Tongue (tissue), 2 donors: ENCODE data around the gene EFCAB6. TPM values are rescaled to one million over a fixed set of nuclear protein-coding genes. Genes with fewer than 3 reads are reported as not detected.
A peak's percentile ranks its signal among the peaks of the same experiment; 100 is the strongest.

ENCODE experiments used
- DNase-seq: peaks from one replicate; pipeline ENCODE4 v3.0.0-alpha.2; 2015
- total RNA-seq: library from RNA; depleted of rRNA; stranded (reverse); fragments of >200 nt; gene quantifications from one replicate; pipeline ENCODE4 v1.2.3, GENCODE V29; 2014

EFCAB6 gene
- total RNA-seq, 1 donor from 2014 or later = 4.7 TPM

DNA sequence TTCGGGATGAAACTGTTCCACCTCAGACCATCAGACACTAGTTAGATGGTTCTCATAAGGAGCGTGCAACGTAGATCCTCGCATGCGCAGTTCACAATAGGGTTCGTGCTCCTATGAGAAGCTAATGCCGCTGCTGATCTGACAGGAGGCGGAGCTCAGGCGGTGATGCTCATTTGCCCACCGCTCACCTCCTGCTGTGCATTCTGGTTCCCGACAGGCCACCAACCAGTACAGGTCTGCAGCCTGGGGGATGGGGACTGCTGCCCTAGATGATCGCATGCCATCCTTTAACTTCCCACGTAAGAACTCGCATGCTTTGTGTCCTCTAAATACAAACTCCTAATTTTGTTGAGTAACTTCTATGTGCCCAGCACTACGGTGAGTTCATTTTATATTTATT lies 62.6 kb downstream of the EFCAB6 start:
- no peak for DNase-seq

DNA sequence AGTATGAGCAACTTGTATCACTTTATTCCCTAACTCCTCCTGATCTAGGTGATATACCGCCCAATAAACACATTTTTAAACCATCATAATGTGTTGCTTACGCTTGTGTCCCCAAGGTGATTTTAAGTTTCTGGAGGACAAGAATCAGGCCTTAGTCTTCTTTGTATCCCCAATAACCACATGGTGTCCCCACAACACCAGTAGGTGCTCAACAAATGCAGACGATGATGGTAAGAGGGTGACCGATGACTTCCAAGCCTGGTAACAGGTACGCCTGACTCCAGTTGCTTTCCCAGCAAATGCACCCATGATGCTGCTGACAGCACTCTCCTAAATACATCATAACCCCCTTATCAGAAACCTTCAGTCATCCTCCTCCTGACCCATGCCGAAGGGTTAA lies 64.2 kb downstream of the EFCAB6 start:
- no peak for DNase-seq

DNA sequence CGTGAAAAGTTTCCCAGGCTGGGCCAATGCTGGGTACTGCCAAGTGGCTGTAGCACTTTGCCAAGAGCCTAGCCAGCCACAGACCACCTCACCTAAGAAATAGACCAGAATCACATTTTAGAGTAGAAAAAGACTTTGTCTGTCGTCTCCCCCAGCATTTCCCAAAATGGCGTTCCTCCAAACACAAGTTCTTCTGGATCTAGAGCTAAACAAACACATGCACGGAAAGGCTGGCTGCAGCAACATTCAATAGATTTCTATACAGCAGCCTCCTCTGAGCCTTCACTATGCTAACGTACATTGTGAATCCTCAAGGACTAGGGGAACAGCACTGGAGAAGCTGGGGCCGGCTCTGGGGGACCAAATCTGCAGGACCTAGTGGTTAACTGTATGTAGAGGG lies 65.0 kb downstream of the EFCAB6 start:
- no peak for DNase-seq

DNA sequence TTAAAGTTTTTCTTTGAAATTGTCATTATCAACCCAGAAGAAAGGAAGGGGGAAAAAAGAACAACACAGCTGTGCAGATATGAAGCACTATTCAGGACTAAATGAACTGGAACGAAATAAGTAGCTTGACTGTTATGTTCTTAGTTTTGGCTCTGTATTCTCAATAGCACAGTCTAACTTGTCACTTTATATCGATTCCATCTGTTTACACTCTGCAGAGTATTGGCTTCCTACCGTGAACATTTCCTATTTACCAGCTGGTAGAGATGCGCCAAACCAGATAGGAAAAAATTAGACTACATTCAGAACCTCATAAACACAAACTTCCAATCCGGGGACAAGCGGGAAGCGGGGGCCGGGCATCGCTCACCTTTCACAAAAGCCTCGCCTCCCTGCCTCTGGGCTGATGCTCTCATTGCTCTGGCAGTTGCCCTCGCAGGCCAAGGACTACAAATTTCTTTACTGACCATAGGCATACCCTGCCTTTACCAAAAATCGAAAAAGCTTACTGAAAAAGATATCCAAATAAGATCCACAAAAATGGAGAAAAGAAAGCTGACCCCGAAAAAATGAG lies 66.2 kb downstream of the EFCAB6 start:
- DNase-seq = peak; percentile 48

DNA sequence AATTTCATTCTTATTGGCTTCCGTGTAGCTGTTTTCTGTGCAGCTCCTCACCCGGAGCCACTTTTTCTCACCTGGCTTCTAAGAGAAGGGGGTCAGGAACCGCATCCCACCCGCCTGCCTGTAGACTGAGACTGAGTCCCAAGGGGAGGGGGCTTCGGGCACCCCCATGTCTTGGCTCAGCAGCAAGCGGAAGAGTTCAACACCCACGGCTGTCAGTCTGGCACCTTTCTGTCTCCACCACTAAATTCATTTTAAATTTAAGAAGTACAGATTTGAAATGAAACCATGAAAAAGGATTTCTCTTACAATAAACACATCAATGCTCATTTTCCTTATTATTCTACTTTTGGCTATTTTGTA lies 66.7 kb downstream of the EFCAB6 start:
- no peak for DNase-seq

DNA sequence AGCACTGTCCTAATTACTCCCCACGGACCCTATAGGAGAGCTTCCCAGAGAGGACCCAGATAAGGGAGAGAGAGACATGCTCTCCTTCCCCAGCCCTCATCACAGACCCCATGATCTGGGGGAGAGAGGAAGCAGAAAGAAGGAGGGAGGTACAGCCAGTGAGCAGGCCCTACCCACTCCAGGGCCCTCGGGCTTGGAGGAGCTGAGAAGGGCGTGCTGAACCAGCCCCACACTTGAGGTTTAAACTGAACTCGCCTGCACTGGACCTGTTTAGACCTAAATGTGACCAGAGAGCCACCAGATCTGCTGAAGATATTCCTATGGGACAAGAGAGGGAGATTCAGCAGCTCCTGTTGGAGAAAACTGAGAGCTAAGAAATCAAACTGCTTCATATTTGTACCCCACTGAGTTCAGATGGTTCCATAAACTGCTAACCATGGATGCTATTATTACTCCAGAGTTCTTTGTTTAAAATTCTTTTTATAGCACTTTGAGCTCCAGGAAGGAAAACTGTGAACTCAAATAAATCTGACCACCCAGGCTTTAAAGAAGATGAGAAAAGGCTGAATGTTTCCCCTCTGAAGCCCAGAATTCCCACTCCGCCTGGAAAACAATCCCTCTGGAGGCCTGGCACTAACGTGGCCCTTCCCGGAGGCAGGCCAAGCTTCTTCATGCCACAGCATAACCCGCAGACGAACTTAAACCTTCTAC lies 67.2 kb downstream of the EFCAB6 start:
- peak; percentile 28 for DNase-seq

DNA sequence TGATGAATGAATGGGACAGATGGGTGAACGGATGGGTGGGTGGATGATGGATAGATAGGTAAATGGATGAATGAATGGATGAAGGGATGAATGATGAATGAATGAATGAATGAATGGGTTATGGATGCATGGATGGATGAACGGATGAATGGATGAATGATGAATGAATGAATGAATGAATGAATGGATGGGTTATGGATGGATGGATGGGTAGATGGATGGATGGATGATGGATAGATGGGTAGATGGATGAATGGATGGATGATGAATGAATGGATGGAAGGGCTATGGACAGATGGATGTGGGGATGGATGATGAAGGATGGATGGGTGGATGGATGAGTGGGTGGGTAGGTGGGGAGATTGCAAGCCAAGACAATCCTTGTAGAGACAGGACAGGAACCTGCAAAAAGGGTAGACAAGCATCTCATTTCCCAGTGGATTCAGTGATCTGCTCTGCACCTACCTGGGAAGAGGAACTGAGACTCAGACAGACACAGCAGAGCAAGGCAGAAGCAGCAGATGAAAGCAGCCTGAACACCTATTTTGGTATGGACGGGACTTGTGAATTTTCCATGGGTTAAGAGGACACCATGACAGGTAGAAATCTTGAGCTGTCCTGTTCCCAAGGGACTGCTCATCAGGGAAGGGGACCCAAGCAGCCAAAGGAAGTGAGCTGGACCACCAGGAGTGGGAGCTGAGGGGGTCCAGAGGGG lies 68.0 kb downstream of the EFCAB6 start:
- no peak for DNase-seq

DNA sequence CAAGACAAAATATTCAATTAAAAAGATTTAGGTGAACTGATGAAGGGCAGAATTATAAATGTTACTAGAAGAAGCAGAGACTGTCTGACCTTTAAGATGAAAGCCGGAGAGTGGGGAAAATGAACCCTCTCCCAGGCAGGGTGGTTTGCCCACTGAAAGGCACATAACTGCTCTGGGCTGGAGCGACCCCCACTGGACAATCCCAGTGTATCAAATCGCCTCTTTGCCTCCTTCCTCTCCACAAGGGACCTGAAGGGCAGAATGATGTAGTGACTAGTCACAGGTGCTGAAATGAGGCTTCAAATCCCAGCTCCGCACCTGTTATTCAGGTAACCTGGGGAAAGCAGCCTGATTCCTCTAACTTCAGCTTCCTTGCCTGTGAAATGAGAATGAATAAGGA lies 69.0 kb downstream of the EFCAB6 start:
- DNase-seq = no peak

DNA sequence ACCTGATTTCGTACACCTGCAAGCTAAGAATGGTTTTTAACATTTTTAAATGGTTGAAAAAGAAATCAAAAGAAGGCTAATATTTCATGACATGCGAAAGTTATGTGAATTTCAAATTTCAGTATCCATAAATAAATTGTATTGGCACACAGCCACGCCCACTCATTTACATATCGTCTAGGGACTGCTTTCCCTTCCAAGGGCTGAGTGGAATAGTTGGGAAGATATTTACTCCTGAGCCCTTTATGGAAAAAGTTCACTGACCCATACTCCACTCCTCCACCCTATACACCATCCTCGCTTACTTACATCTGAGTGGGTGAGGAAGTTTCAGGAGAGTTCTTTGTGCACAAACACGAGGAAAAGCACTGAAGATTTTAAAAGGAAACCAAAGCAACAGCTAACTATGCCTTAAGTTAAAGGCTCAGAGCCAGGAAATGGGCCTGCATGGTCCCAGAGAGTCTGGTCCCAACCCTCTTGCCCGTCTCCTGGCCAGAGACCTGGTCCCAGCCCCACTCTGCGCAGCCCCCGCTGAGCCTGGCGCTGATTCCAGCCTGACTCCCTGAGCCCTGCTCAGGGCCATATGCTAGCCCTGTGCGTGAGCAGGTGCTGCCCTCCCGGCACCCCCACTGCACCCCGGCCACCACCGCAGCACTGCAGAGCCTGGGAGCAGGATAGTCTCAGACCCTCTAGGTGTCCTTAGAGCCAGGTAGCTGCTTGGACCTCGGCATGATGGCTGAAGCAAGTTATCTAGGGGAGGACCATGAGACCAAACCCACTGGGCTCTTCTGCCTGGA lies 69.8 kb downstream of the EFCAB6 start:
- no peak for DNase-seq

DNA sequence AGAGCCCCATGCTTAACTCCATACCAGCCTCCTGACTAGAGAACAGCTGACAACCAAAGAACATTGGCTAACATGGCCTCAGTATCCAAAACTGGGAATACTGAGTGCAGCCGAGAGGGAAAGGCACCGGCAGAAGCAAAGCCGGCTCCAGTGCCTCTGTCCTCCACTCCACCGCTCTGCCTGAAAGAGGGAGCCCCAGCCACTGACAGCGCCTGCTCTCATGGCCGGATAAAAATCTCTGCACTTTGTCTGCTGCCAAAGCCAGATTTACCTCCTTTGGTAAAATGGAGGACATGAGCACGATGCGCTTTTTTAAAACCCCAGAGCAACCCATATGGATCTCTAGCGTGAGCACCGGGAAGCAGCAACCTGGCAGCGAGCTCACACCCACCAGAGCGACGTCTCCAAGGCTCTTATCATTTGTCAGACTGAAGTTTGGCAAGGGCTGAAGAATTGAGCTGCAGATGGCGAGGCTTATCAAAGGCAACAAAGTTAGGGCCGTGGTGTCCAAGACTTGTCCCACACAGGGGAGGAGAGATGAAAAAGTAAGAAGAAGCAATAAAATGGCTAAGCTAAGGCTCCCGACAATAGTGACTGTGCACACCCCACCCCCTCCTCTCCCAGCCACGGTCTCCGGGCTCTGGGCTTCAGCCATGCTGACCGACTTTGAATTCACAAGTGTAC lies 71.4 kb downstream of the EFCAB6 start:
- DNase-seq = peak; percentile 20

DNA sequence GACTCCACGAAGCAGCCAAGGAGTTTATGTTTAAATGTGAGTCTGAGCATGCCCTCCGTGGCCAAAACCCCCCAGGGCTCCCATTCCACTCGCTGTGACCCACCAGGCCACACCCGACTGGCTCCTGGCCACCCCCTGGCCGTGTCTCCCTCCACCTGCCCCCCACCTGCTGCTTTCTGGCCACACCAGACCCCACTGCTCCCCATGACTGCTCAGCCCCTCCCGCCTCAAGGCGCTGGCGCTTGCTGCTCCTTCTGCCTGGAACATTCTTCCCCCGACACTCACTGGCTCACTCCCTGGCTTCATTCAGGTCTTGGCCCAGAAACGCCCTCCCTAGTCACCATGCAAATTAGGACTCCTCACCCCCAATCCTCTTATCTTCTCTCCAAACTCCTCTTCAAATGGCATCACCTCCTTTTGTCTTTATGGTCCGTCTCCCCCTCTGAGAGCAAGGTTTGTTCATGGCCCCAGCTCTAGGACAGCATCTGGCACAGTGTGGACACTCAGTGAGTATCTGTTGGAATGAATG lies 72.2 kb downstream of the EFCAB6 start:
- no peak for DNase-seq

DNA sequence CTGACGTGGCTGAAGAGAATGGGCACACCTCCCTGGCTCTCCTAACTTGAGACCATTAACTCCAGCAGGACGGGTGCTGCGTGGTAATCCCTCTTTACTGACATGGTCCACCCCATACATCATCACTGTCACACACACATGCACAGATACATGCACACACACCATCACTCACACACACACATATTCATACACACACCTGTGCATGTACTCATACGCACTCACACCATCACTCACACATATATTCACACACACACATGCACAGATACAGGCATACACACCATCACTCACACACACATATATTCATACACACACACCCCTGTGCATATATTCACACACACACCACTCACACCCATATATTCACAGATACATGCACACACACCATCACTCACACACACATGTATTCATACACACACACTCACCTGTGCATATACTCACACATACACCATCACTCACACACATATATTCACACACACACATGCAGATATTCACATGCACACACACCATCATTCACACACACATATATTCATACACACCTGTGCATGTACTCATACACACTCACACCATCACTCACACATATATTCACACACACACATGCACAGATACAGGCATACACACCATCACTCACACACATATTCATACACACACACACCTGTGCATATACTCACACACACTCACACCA lies 74.8 kb downstream of the EFCAB6 start:
- no peak for DNase-seq

DNA sequence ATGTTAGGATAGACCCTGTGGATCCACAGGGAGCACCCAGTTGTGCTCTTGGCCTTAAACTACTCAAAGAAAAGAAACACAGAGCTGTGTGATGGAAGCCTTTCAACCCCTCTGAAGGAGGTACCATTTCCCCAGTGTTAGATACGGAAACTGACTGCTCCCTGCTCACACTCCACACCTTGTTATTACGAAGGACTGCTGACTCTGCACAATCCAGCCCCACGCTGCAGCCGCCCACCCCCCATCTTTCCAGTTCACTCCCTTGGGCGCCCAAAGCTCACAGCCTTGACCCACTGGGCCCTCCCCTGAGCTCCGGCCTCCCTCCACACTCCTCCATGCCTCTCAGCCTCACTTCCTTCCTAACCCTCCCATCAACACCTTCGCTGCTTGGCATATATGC lies 75.5 kb downstream of the EFCAB6 start:
- DNase-seq = no peak

DNA sequence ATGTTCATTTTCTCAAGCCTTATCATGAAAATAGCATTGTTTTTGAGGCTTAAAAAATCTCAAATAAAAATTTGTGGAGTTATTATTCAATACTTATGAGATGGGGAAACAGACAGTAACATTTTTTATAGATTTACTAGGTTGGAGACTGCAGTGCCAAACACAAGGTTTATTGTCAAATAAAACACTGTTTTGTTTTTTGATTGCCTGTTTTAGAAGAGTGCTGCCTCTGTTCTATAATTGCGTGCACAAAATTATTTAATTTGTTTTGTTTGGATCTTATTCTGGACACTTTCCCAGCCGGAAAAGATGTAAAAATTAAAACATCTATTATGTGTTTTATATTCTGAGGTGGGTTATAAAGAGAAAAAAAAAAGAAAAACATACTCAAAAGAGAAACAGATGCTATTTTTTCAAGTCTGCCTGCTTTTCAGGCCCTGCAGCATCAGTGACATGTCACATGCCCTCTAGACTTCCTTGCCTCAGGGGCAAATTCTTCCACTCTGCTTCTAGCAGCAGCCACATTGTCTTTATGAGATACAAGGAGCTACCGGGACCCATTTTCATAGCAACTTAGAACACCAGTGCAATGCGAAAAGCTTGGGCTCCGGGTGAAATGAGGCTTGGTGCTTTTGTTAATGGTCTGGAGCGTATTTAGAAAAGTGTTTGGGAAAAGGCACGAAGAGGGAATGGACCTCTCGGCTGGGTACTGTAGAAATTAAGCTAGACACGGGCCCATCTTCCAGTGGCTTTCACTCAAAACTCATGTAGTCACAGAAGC lies 77.5 kb downstream of the EFCAB6 start:
- no peak for DNase-seq

DNA sequence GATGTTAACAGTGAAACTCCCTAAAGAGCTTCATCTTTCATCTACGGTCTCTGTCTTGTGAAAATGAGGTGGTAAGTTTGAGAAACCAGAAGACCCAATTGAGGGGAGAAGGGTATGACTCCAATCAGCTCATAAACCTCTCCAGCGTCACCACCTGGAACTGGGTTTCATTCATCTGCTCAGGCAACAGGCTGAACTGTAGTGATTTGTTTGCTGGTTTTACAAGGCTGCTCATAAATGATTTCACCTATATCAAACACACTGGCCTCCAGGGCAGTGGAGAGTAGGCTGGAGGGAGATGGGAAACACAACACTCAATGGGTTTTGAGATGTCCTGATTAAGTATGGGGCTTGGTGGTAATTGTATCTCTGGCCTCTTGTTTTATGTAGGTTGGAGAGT lies 79.0 kb downstream of the EFCAB6 start:
- DNase-seq = no peak

DNA sequence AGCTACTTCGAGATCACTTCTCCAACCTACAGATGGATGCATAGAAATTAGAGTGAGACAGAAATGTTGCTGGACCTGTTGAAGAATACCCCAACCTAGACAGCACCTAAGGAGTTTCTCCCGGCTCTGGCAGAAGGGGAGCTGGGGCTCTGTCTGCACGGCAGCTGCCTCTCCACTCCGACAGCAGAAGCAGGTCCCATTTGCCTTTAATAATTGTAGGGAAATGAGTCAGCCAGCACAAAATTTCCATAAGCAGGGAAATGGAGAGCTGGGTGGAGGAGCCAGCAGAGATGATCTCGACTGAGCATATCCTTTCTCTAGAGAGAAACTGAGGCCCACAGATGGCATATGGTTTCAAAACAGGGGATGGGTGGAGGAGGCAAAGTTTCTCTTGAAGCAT lies 80.1 kb downstream of the EFCAB6 start:
- no peak for DNase-seq

DNA sequence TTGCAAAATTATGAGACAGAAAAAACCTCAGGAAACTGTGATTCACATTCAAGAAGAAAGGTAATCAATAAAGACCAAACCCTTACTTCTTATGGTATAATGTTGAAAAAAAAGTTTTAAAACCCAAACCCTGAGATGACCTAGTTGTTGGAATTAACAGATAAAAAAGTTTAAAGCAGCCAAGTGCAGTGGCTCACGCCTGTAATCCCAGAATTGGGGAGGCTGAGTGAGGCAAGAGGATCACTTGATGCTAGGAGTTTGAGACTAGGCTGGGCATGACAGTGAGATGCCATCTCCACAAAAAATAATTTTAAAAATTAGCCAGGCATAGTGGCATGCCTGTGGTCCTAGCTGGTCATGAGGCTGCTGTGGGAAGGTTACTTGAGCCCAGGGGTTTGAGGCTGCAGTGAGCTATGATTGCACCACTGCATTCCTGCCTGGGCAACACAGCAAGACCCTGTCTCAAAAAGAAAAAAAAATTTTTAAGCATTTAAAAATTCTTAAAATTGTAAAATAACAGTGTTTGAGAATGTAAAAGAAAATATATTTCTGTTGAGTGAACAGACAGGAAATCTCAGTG lies 85.1 kb downstream of the EFCAB6 start:
- DNase-seq = no peak

DNA sequence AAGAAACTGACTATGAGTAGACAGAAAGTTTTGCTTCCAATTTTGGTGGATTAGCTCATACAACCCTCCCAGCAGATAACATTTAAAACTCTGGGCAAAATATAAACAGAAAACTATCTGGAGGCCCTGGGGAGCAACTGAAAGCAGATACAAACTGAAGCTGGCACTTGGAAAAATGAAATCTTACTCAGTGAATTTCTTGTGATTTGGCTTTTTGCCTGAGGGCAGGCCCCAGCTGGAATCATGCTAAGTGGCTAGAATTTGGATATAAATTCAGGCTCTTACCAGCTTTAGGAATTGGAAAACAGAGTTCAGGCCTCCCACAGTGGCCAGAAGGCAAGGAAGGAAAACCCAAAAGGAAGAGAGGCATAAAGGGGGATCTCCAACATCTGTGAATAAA lies 85.8 kb downstream of the EFCAB6 start:
- peak; percentile 84 for DNase-seq

DNA sequence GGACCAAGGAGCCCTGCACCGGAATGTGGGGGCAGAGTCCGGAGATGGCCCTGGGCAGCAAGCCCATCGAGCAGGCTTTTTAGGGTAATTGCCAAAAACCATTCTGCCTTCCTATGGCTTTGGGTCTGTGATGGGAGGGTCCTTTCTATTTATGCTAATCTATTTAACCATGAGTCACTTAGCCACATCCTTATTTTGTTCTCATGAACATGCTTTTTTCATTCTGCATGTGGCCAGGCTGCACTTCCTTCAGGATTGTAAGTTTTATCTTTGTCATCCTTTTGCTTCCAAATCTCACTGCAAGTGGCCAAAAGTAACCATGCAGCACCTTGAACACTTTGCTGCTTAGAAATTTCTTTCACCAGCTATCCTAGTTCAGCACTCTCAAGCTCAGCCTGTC lies 88.3 kb downstream of the EFCAB6 start:
- no peak for DNase-seq

DNA sequence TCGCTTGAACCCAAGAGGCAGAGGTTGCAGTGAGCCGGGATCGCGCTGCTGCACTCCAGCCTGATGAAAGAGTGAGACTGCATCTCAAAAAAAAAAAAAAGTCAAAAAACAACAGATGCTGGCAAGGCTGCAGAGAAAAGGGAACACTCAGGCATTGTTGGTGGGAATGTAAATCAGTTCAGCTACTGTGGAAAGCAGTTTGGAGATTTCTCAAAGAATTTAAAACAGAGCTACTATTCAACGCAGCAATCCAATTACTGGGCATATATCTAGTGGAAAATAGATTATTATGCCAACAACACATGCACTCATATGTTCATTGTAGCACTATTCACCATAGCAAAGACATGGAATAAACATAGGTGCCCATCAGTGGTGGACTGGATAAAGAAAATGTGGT lies 89.7 kb downstream of the EFCAB6 start:
- DNase-seq = no peak
